Prostate gland (tissue), 2 donors: ENCODE data around the gene ST7.

Experiments
- POLR2A ChIP-seq: fragments of 450-650 bp; IDR thresholded peaks from one replicate; pipeline ENCODE4 v1.6.1; 2016; ENCODE audit warnings: antibody characterized with exemption, mild to moderate bottlenecking
- POLR2AphosphoS5 ChIP-seq: sonication (generic); formaldehyde crosslinking; IDR thresholded peaks from one replicate; pipeline ENCODE4 v1.6.1; 2017; ENCODE audit warnings: antibody characterized with exemption
- TF ChIP-seq, protein P1 (sequence below), 4 experiments: fragments of 200-600 bp in 2 of 4; fragments of 450-650 bp in 2 of 4; sonication (generic) in 2 of 4; IDR thresholded peaks; 1 replicate in 3 of 4; 2 replicates in 1 of 4; pipeline ENCODE4 v1.5.1; 2016 to 2019; ENCODE audit warnings: antibody characterized with exemption in 4 of 4, mild to moderate bottlenecking in 2 of 4, moderate library complexity in 2 of 4

DNA sequence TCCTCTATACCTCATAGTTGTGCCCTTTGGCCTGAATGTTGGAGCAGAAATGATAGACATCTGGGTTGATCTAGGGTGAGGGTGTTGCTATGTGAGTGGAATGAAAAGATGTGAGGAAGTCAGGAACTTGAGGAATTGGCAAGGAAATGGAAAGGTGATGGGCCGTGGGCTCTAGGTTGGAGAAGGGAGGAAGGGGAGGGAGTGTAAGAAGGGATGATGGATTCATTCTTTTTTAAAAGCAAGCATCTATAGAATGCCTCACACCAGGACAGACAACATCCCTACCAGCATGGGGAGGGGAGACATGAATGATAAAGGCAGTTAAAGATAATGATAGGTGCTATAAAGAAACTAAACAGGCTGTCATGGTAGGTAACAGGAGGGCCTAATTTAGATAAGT lies 201.4 kb downstream of the ST7 start:
- TF ChIP-seq POLR2A (no peak), POLR2AphosphoS5 (no peak)
- TF ChIP-seq, protein P1, sequence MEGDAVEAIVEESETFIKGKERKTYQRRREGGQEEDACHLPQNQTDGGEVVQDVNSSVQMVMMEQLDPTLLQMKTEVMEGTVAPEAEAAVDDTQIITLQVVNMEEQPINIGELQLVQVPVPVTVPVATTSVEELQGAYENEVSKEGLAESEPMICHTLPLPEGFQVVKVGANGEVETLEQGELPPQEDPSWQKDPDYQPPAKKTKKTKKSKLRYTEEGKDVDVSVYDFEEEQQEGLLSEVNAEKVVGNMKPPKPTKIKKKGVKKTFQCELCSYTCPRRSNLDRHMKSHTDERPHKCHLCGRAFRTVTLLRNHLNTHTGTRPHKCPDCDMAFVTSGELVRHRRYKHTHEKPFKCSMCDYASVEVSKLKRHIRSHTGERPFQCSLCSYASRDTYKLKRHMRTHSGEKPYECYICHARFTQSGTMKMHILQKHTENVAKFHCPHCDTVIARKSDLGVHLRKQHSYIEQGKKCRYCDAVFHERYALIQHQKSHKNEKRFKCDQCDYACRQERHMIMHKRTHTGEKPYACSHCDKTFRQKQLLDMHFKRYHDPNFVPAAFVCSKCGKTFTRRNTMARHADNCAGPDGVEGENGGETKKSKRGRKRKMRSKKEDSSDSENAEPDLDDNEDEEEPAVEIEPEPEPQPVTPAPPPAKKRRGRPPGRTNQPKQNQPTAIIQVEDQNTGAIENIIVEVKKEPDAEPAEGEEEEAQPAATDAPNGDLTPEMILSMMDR (IDR thresholded peaks at IDR 0.05), result no peak
